GM12878 (cell line): ENCODE data around the gene CACNA1A. TPM values are rescaled to one million over a fixed set of nuclear protein-coding genes. Genes with fewer than 3 reads are reported as not detected.

Source experiments
- ATAC-seq: fragments of 200-7000 bp; cut with Tn5 transposase; 3 replicates; pipeline ENCODE4 v1.9.1; 2020; ENCODE audit warnings: mild to moderate bottlenecking, moderate library complexity
- BruUV-seq: library from RNA; stranded (reverse); fragments of 400-500 nt; replicated peaks from 2 replicates; lab custom pipeline; 2021; lab: Mats Ljungman, UMichigan
- CTCF ChIA-PET: fragments of 300-600 bp; sonication (Branson Sonifier 250); formaldehyde crosslinking; extraction: SDS; loops from one replicate; lab custom pipeline; 2021; ENCODE audit warnings: inconsistent platforms; lab: Yijun Ruan, JAX
- POLR2A ChIA-PET: fragments of 350-600 bp; formaldehyde crosslinking; extraction: SDS; loops from one replicate; lab custom pipeline; 2021; ENCODE audit warnings: inconsistent platforms; lab: Charles Lee
- RAD21 ChIA-PET: fragments of 300-600 bp; sonication (Branson Sonifier 250); formaldehyde crosslinking; loops from one replicate; lab custom pipeline; 2023; ENCODE audit warnings: antibody characterized with exemption; ENCODE audit not compliant: unreplicated experiment; lab: Charles Lee
- SMC1A ChIA-PET: fragments of 300-600 bp; sonication (Branson Sonifier 250); formaldehyde crosslinking; loops from one replicate; lab custom pipeline; 2023; ENCODE audit not compliant: unreplicated experiment, uncharacterized antibody; lab: Charles Lee
- DNase-seq: peaks from one replicate; pipeline ENCODE4 v3.0.0-alpha.2; 2011; ENCODE audit warnings: low read depth, low spot score
- FAIRE-seq: peaks from 3 replicates; lab custom pipeline; 2011; peaks lifted over from hg19 to GRCh38; lab: Jason Lieb, UNC
- H2AFZ ChIP-seq: 2 replicates; pipeline ENCODE4 v1.6.0; 2011; ENCODE audit warnings: low read depth, low read length, control low read depth; ENCODE audit not compliant: control insufficient read depth
- H3K27ac ChIP-seq: 2 replicates; pipeline ENCODE4 v1.5.1; 2011; ENCODE audit warnings: control low read depth; ENCODE audit not compliant: control insufficient read depth, insufficient read depth
- H3K27me3 ChIP-seq, 2 experiments: replicated peaks in 1 of 2; 2 replicates each; pipeline versions ENCODE4 v1.6.0 to v1.6.1; 2011; ENCODE audit warnings: low read length in 1 of 2; ENCODE audit not compliant: control insufficient read depth in 2 of 2, insufficient read depth in 2 of 2
- H3K36me3 ChIP-seq, 2 experiments: 2 replicates each; pipeline ENCODE4 v1.5.1; 2011; ENCODE audit warnings: low read length in 1 of 2; ENCODE audit not compliant: control insufficient read depth in 2 of 2, insufficient read depth in 2 of 2
- H3K4me1 ChIP-seq: 2 replicates; pipeline ENCODE4 v1.6.1; 2011; ENCODE audit warnings: mild to moderate bottlenecking, low read length, moderate library complexity, mixed read lengths; ENCODE audit not compliant: control insufficient read depth, insufficient read depth
- H3K4me2 ChIP-seq: 2 replicates; pipeline ENCODE4 v1.6.0; 2011; ENCODE audit warnings: control low read depth; ENCODE audit not compliant: control insufficient read depth, insufficient read depth
- H3K4me3 ChIP-seq: fragments of 200-600 bp; sonication (generic); 2 replicates; pipeline ENCODE4 v1.5.1; 2016
- H3K79me2 ChIP-seq: 2 replicates; pipeline ENCODE4 v1.6.0; 2011; ENCODE audit warnings: low read length; ENCODE audit not compliant: control insufficient read depth, insufficient read depth
- H3K9ac ChIP-seq: 2 replicates; pipeline ENCODE4 v1.8.0; 2011; ENCODE audit warnings: low read length, control low read depth, mixed read lengths; ENCODE audit not compliant: control insufficient read depth, insufficient read depth
- H3K9me3 ChIP-seq: replicated peaks from 3 replicates; pipeline ENCODE4 v1.5.1; 2011; ENCODE audit warnings: mild to moderate bottlenecking, low read length; ENCODE audit not compliant: control insufficient read depth, insufficient read depth
- H4K20me1 ChIP-seq: 2 replicates; pipeline ENCODE4 v1.6.0; 2011; ENCODE audit not compliant: control insufficient read depth, insufficient read depth
- EGR1 ChIP-seq, 2 experiments: IDR thresholded peaks; 1 replicate in 1 of 2; 2 replicates in 1 of 2; pipeline ENCODE4 v1.6.1; 2011 to 2012; ENCODE audit warnings: low read depth in 2 of 2, low read length in 2 of 2, borderline replicate concordance in 1 of 2, mild to moderate bottlenecking in 1 of 2, moderate library complexity in 1 of 2
- HDAC2 ChIP-seq: fragments of 200-600 bp; sonication (generic); IDR thresholded peaks from 2 replicates; pipeline ENCODE4 v1.6.1; 2017
- KDM1A ChIP-seq: fragments of 200-600 bp; sonication (generic); IDR thresholded peaks from 2 replicates; pipeline ENCODE4 v1.6.1; 2016; ENCODE audit warnings: borderline replicate concordance
- TARDBP ChIP-seq: IDR thresholded peaks from 2 replicates; pipeline ENCODE4 v1.6.1; 2016; ENCODE audit warnings: borderline replicate concordance
- ZNF24 ChIP-seq: fragments of 450-650 bp; IDR thresholded peaks from 2 replicates; pipeline ENCODE4 v1.6.1; 2017; ENCODE audit warnings: antibody characterized with exemption, mild to moderate bottlenecking
- WGBS: methylation state at CpG from one replicate; pipeline ENCODE4 v1.1.6; 2016; ENCODE audit warnings: low lambda C conversion rate; ENCODE audit not compliant: insufficient replicate concordance, insufficient coverage; ENCODE audit errors: missing lambda C conversion rate; 5-methylcytosine and 5-hydroxymethylcytosine counted together
- in situ Hi-C: fragments of 300-500 bp; cut with MboI; formaldehyde crosslinking; loops from 9 replicates; pipeline ENCODE4 v1.14.3; 2018; ENCODE audit warnings: mixed read lengths
- intact Hi-C: fragments of 100-400 bp; cut with micrococcal nuclease; formaldehyde crosslinking; loops from one replicate; pipeline ENCODE4 v1.14.2; 2022; ENCODE audit not compliant: unreplicated experiment
- polyA plus RNA-seq, 11 experiments: library from polyadenylated mRNA; depleted of rRNA in 4 of 11; unstranded in 6 of 11; stranded (reverse) in 5 of 11; fragments of >200 nt; fragmentation: Nextera tagmentation in 4 of 11; fragmentation: Illumina TruSeq in 1 of 11; extraction: Ambion mirVana in 4 of 11; extraction: Trizol in 1 of 11; gene quantifications; 1 replicate in 1 of 11; 2 replicates in 10 of 11; pipeline versions ENCODE4 v1.2.1 to v1.2.3, GENCODE V29; 2011 to 2016; ENCODE audit warnings: inconsistent platforms in 2 of 11, missing spikeins in 2 of 11, low read depth in 1 of 11
- total RNA-seq, 4 experiments: library from RNA; depleted of rRNA in 3 of 4; stranded (reverse); fragments of >200 nt in 3 of 4; fragmentation: Illumina TruSeq in 1 of 4; extraction: Trizol in 1 of 4; gene quantifications; 2 replicates each; pipeline versions ENCODE4 v1.2.1 to v1.2.3, GENCODE V29; 2013 to 2021

The CACNA1A gene
- total and polyA plus RNA-seq, 10 of the 15 experiments (the other 5 are each of a cell fraction or from before 2014, with no cell fraction given): 1.1 to 4.4 (median 2.5) TPM

- Histone ChIP-seq H3K36me3 (no peaks in the 10 kb centered on the region), H2AFZ (no peak overlapping the region; the same call in 1 of the 2 replicates), H3K79me2 (no peaks in the 10 kb centered on the region), H3K27ac (0 out of 2 replicates have a peak overlapping the region, but pooled peaks have one; percentile 85), H3K4me2 (no peak overlapping the region; the same call in 1 of the 2 replicates), H3K9me3 (no peaks in the 10 kb centered on the region), H3K9ac (no peak overlapping the region), H3K27me3 (no peaks in the 10 kb centered on the region), H3K4me3 (no peak overlapping the region), H4K20me1 (no peaks in the 10 kb centered on the region), H3K4me1 (peaks cover 58% of the 10 kb centered on the region)
- intact Hi-C loops: no loop called here
- no TSS peak for BruUV-seq
- CTCF ChIA-PET: interaction anchor here (0.6 to 2.1 kb wide), 3 partner anchors 10 to 61 kb away, joined by 3 to 10 read pairs (median 3); no protein-coding TSS in a partner anchor
- ATAC-seq (no peak), FAIRE-seq (no peak), DNase-seq (no peak)
- SMC1A ChIA-PET: interaction anchor here (1.4 to 2.1 kb wide), 3 partner anchors 10 to 14 kb away, joined by 3 to 8 read pairs (median 3); no protein-coding TSS in a partner anchor
- POLR2A ChIA-PET: interaction anchor here (0.6 to 5.4 kb wide), 7 partner anchors 10 to 98 kb away, joined by 3 to 41 read pairs (median 4); no protein-coding TSS in a partner anchor
- 92% methylated on average over 19 of the region's 19 CpGs for WGBS
- TF ChIP-seq KDM1A: no peak
- TF ChIP-seq TARDBP: no peak
- no peak for TF ChIP-seq ZNF24
- TF ChIP-seq EGR1 (IDR thresholded peaks at IDR 0.05; ENCODE audit: borderline replicate concordance in 1 of 2, low read depth in 2 of 2, low read length in 2 of 2): no peak
- no peak for TF ChIP-seq HDAC2
- in situ Hi-C loops: loop anchor here (10.0 to 25.0 kb wide), 2 partner anchors 849 to 1578 kb away; partner anchors contain the start of genes ACP5 and ZNF627
- RAD21 ChIA-PET: interaction anchor here (0.5 to 5.3 kb wide), 5 partner anchors 9 to 707 kb away, joined by 3 to 39 read pairs (median 17); no protein-coding TSS in a partner anchor
Observed at GRCh38 chr19:13165162-13165997, 340.9 kb downstream of the CACNA1A start.
